Hepatocyte (in vitro differentiated cells): ENCODE results near the gene KIAA1958. TPM values are rescaled to one million over a fixed set of nuclear protein-coding genes. Genes with fewer than 3 reads are reported as not detected.
A peak's percentile ranks its signal among the peaks of the same experiment; 100 is the strongest.

Source experiments
- DNase-seq: peaks from one replicate; pipeline ENCODE4 v3.0.0-alpha.2; 2016; ENCODE audit warnings: low spot score
- H2AFZ ChIP-seq: fragments of 200-600 bp; sonication (generic); 2 replicates; pipeline ENCODE4 v1.6.0; 2016; ENCODE audit warnings: antibody characterized with exemption, mild to moderate bottlenecking
- H3K27ac ChIP-seq: fragments of 200-600 bp; sonication (generic); 2 replicates; pipeline ENCODE4 v1.5.1; 2016; ENCODE audit warnings: mild to moderate bottlenecking
- H3K27me3 ChIP-seq: fragments of 200-600 bp; sonication (generic); 2 replicates; pipeline ENCODE4 v1.6.1; 2016
- H3K36me3 ChIP-seq: fragments of 200-600 bp; sonication (generic); replicated peaks from 2 replicates; pipeline ENCODE4 v1.5.1; 2016; ENCODE audit warnings: low read depth; ENCODE audit not compliant: insufficient read depth
- H3K4me1 ChIP-seq: fragments of 200-600 bp; sonication (generic); 2 replicates; pipeline ENCODE4 v1.5.1; 2016; ENCODE audit warnings: mild to moderate bottlenecking, moderate library complexity; ENCODE audit not compliant: insufficient read depth
- H3K4me2 ChIP-seq: fragments of 200-600 bp; sonication (generic); 2 replicates; pipeline ENCODE4 v1.6.0; 2016
- H3K4me3 ChIP-seq: fragments of 200-600 bp; sonication (generic); 2 replicates; pipeline ENCODE4 v1.5.1; 2016; ENCODE audit warnings: mild to moderate bottlenecking
- H3K79me2 ChIP-seq: fragments of 200-600 bp; sonication (generic); 2 replicates; pipeline ENCODE4 v1.6.0; 2017; ENCODE audit warnings: mild to moderate bottlenecking
- H3K9me2 ChIP-seq: fragments of 200-600 bp; sonication (generic); replicated peaks from 2 replicates; pipeline ENCODE4 v1.6.0; 2017; ENCODE audit warnings: mild to moderate bottlenecking; ENCODE audit not compliant: insufficient read depth
- H3K9me3 ChIP-seq: fragments of 200-600 bp; sonication (generic); 2 replicates; pipeline ENCODE4 v1.5.1; 2016; ENCODE audit warnings: low read depth, mild to moderate bottlenecking
- H4K20me1 ChIP-seq: fragments of 200-600 bp; sonication (generic); 2 replicates; pipeline ENCODE4 v1.6.0; 2016; ENCODE audit warnings: mild to moderate bottlenecking; ENCODE audit not compliant: insufficient read depth, poor library complexity, severe bottlenecking
- EZH2 ChIP-seq: fragments of 200-600 bp; sonication (generic); IDR thresholded peaks from 2 replicates; pipeline ENCODE4 v1.6.1; 2016; ENCODE audit warnings: antibody characterized with exemption, mild to moderate bottlenecking, borderline replicate concordance
- EZH2phosphoT487 ChIP-seq: fragments of 200-600 bp; sonication (generic); IDR thresholded peaks from one replicate; pipeline ENCODE4 v1.6.1; 2018; ENCODE audit warnings: antibody characterized with exemption, mild to moderate bottlenecking, low read depth, moderate library complexity; ENCODE audit not compliant: unreplicated experiment, severe bottlenecking
- WGBS: methylation state at CpG from one replicate; pipeline ENCODE4 v1.1.6; 2016; ENCODE audit warnings: low lambda C conversion rate; ENCODE audit errors: missing lambda C conversion rate; 5-methylcytosine and 5-hydroxymethylcytosine counted together
- polyA plus RNA-seq: library from polyadenylated mRNA; unstranded; fragments of >200 nt; fragmentation: Nextera tagmentation; extraction: Ambion mirVana; gene quantifications from 2 replicates; pipeline ENCODE4 v1.2.1, GENCODE V29; 2016
- total RNA-seq: library from RNA; depleted of rRNA; stranded (reverse); fragments of >200 nt; gene quantifications from 2 replicates; pipeline ENCODE4 v1.2.3, GENCODE V29; 2014
- TF ChIP-seq, protein P1 (sequence below): fragments of 200-600 bp; sonication (generic); IDR thresholded peaks from 2 replicates; pipeline ENCODE4 v1.5.1; 2016; ENCODE audit warnings: antibody characterized with exemption, mild to moderate bottlenecking; ENCODE audit not compliant: poor library complexity

The KIAA1958 gene
- total and polyA plus RNA-seq, 2 experiments from 2014 or later: 3.5 to 10.1 TPM

GRCh38 chr9:112711050-112711689 is 224.5 kb downstream of the KIAA1958 start:
- Histone ChIP-seq H3K9me3 (no peaks in the 10 kb centered on the region), H3K9me2 (no peaks in the 10 kb centered on the region), H4K20me1 (no peaks in the 10 kb centered on the region), H3K36me3 (no peaks in the 10 kb centered on the region), H3K4me2 (no peak overlapping the region), H3K27ac (no peak overlapping the region), H3K4me3 (no peak overlapping the region), H2AFZ (no peak overlapping the region), H3K27me3 (no peaks in the 10 kb centered on the region), H3K79me2 (peaks cover 59% of the 10 kb centered on the region), H3K4me1 (no peaks in the 10 kb centered on the region)
- WGBS: 78% methylated on average over 7 of the region's 7 CpGs
- DNase-seq: peak; percentile 59
- no peak for TF ChIP-seq EZH2phosphoT487
- TF ChIP-seq, protein P1, sequence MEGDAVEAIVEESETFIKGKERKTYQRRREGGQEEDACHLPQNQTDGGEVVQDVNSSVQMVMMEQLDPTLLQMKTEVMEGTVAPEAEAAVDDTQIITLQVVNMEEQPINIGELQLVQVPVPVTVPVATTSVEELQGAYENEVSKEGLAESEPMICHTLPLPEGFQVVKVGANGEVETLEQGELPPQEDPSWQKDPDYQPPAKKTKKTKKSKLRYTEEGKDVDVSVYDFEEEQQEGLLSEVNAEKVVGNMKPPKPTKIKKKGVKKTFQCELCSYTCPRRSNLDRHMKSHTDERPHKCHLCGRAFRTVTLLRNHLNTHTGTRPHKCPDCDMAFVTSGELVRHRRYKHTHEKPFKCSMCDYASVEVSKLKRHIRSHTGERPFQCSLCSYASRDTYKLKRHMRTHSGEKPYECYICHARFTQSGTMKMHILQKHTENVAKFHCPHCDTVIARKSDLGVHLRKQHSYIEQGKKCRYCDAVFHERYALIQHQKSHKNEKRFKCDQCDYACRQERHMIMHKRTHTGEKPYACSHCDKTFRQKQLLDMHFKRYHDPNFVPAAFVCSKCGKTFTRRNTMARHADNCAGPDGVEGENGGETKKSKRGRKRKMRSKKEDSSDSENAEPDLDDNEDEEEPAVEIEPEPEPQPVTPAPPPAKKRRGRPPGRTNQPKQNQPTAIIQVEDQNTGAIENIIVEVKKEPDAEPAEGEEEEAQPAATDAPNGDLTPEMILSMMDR: peak; percentile 65

DNA sequence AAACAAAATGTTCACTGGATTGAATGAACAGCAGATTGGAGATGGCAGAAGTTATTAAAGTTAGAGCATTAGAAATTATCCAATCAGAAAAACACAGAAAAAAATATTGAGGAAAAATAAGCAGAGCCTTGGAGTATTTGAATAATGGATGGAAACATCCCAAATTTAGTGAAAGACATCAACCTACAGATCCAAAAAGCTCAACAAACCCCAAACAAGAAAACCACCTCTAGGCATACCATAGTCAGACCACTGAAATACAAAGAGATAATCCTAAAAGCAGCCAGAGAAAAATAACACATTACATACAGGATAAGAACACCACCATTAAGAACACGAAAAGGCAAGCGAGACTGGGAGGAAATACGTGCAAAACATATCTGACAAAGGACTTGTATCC is 226.1 kb downstream of the KIAA1958 start:
- TF ChIP-seq, protein P1: no peak
- TF ChIP-seq EZH2phosphoT487 (no peak), EZH2 (no peak)
- Histone ChIP-seq H3K9me2 (no peaks in the 10 kb centered on the region), H3K4me2 (no peak overlapping the region), H3K79me2 (peaks cover 68% of the 10 kb centered on the region), H2AFZ (no peak overlapping the region), H3K9me3 (no peaks in the 10 kb centered on the region), H3K27ac (no peak overlapping the region), H3K4me1 (peaks cover 6% of the 10 kb centered on the region), H3K4me3 (no peak overlapping the region), H3K36me3 (no peaks in the 10 kb centered on the region), H4K20me1 (no peaks in the 10 kb centered on the region), H3K27me3 (no peaks in the 10 kb centered on the region)
- 98% methylated on average over 3 of the region's 3 CpGs for WGBS
- no peak for DNase-seq

- Histone ChIP-seq H2AFZ (peak within 1 kb of the TSS; percentile 68), H3K9me2 (no peaks in the 10 kb centered on the region), H3K4me3 (peak within 1 kb of the TSS; percentile 63), H3K27ac (peak within 1 kb of the TSS; percentile 91), H4K20me1 (no peaks in the 10 kb centered on the region), H3K9me3 (no peaks in the 10 kb centered on the region), H3K27me3 (no peaks in the 10 kb centered on the region), H3K4me2 (peak within 1 kb of the TSS; percentile 89), H3K4me1 (peaks cover 6% of the 10 kb centered on the region), H3K79me2 (peaks cover 38% of the 10 kb centered on the region), H3K36me3 (no peaks in the 10 kb centered on the region)
- 2% methylated on average over 41 of the region's 51 CpGs for WGBS
- DNase-seq: peak; percentile 98
- TF ChIP-seq, protein P1: peak; percentile 25
- no peak for TF ChIP-seq EZH2
Measured at GRCh38 chr9:112717661-112718331, 231.2 kb downstream of the KIAA1958 start, which contains the start of gene INIP. Gene INIP, minus strand, starts transcription at chr9:112718117. Its CDS starts 1,632 bp downstream, at chr9:112716485.

Other genes starting within 250 kb of the KIAA1958 start
- 57.7 and 64.5 TPM in 2 replicates for gene PTBP3, start 153.2 kb upstream of the KIAA1958 start, total RNA-seq
- gene PTBP3, start 153.2 kb upstream of the KIAA1958 start, polyA plus RNA-seq: 13.4 and 13.7 TPM in 2 replicates
- 97.3 and 97.6 TPM in 2 replicates for gene HSDL2, start 106.7 kb upstream of the KIAA1958 start, total RNA-seq
- gene HSDL2, start 106.7 kb upstream of the KIAA1958 start, polyA plus RNA-seq: 36.0 and 50.0 TPM in 2 replicates
- gene INIP, start 231.3 kb downstream of the KIAA1958 start, total RNA-seq: 28.7 and 37.4 TPM in 2 replicates
- 16.2 and 19.3 TPM in 2 replicates for gene INIP, start 231.3 kb downstream of the KIAA1958 start, polyA plus RNA-seq